GM21723 (cell line): ENCODE measurements around the gene DSTYK.
"Not testable (repeated sequence)": the region's sequence is repeated elsewhere in the genome, so short reads cannot be mapped to it uniquely, and the experiment has no call there.

Experiments
- ATAC-seq: cut with Tn5 transposase; IDR thresholded peaks from one replicate; pipeline ENCODE4 v1.9.1; 2021; ENCODE audit warnings: mild to moderate bottlenecking, moderate library complexity; ENCODE audit not compliant: unreplicated experiment

Gene DSTYK

GRCh38 chr1:205240569-205240968 is 29.1 kb upstream of the DSTYK start:
- no peak for ATAC-seq

GRCh38 chr1:205240118-205240517 is 28.6 kb upstream of the DSTYK start:
- no peak for ATAC-seq

- ATAC-seq: no peak
These were observed 27.6 kb upstream of the DSTYK start for GRCh38 chr1:205239078-205239477.

GRCh38 chr1:205237526-205238484 is 26.3 kb upstream of the DSTYK start:
- no peak for ATAC-seq

- ATAC-seq: no peak
These were observed 25.5 kb upstream of the DSTYK start for GRCh38 chr1:205236951-205237475.

- ATAC-seq: no peak
These were observed 25.0 kb upstream of the DSTYK start for GRCh38 chr1:205236526-205236925.

GRCh38 chr1:205235951-205236350 is 24.4 kb upstream of the DSTYK start:
- ATAC-seq: no peak

GRCh38 chr1:205233986-205234385 is 22.5 kb upstream of the DSTYK start:
- not testable (repeated sequence) for ATAC-seq

GRCh38 chr1:205232945-205233397 is 21.5 kb upstream of the DSTYK start:
- no peak for ATAC-seq

GRCh38 chr1:205232127-205232820 is 20.8 kb upstream of the DSTYK start:
- ATAC-seq: no peak

GRCh38 chr1:205230982-205231381 is 19.5 kb upstream of the DSTYK start:
- no peak for ATAC-seq

GRCh38 chr1:205229916-205230700 is 18.6 kb upstream of the DSTYK start:
- no peak for ATAC-seq

GRCh38 chr1:205229399-205229871 is 17.9 kb upstream of the DSTYK start:
- no peak for ATAC-seq

GRCh38 chr1:205228093-205228521 is 16.6 kb upstream of the DSTYK start:
- peak; percentile 29 for ATAC-seq

GRCh38 chr1:205227584-205228013 is 16.1 kb upstream of the DSTYK start, which contains the start of gene TMCC2:
TMCC2 (plus strand) TSS chr1:205227946; CDS start chr1:205228565, 619 bp downstream.
- peak; percentile 82 for ATAC-seq

GRCh38 chr1:205226868-205227583 is 15.5 kb upstream of the DSTYK start:
- no peak for ATAC-seq

GRCh38 chr1:205225901-205226765 is 14.6 kb upstream of the DSTYK start:
- no peak for ATAC-seq

- no peak for ATAC-seq
These were observed 13.2 kb upstream of the DSTYK start for GRCh38 chr1:205224736-205225135.

- ATAC-seq: no peak
These were observed 8.9 kb upstream of the DSTYK start for GRCh38 chr1:205220421-205220820.
